ENCODE results near the gene CREB3.

The CREB3 gene

GRCh38 chr9:35732800-35733541 is 505 bp downstream of the CREB3 start:
- TF ChIP-seq, protein P1, sequence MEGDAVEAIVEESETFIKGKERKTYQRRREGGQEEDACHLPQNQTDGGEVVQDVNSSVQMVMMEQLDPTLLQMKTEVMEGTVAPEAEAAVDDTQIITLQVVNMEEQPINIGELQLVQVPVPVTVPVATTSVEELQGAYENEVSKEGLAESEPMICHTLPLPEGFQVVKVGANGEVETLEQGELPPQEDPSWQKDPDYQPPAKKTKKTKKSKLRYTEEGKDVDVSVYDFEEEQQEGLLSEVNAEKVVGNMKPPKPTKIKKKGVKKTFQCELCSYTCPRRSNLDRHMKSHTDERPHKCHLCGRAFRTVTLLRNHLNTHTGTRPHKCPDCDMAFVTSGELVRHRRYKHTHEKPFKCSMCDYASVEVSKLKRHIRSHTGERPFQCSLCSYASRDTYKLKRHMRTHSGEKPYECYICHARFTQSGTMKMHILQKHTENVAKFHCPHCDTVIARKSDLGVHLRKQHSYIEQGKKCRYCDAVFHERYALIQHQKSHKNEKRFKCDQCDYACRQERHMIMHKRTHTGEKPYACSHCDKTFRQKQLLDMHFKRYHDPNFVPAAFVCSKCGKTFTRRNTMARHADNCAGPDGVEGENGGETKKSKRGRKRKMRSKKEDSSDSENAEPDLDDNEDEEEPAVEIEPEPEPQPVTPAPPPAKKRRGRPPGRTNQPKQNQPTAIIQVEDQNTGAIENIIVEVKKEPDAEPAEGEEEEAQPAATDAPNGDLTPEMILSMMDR (IDR thresholded peaks at IDR 0.05; ENCODE audit: extremely low read depth, missing control alignments): no peak
- DNase-seq (ENCODE audit: low spot score): peak; percentile 57

DNA sequence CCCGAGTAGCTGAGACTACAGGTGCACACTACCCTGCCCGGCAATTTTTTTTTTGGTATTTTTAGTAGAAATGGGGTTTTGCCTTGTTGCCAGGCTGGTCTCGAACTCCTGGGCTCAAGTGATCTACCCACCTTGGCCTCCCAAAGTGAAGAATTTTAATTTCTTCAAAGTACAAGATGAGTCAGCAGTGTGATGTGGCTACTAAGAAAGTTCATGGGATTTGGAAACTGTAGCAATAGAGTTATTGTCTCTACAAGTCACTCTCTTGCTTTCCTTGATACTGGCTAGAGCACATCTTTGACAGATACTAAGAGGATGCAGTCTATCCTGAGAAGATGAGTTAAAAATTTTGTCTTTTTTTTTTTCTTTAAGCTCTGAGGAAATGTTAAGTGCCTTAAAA is 1.6 kb downstream of the CREB3 start:
- no peak for DNase-seq (ENCODE audit: low spot score)
- TF ChIP-seq, protein P1 (IDR thresholded peaks at IDR 0.05; ENCODE audit: extremely low read depth, missing control alignments): no peak

GRCh38 chr9:35736201-35736633 is 3.8 kb downstream of the CREB3 start:
- peak; percentile 72 for DNase-seq (ENCODE audit: low spot score)
- TF ChIP-seq, protein P1 (IDR thresholded peaks at IDR 0.05; ENCODE audit: extremely low read depth, missing control alignments): peak; percentile 82

DNA sequence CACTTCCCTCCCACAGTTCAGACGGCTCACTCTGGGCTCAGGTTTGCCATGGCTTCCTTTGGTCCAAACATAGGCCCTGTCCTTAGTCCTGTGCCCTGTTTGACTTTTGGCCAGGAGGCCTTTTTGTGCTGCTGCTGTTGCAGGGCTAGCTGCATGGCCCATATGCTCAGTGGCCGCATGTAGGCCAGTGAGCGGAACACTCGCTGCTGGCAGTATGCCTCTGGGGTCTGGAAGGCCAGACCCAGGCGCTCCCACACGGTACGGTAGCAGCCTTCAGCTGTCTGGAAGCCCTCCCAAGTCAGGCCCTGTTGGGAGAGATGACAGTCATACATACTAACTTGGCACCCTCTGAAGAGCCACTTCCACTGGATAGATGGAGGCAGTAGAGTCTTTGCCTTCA is 4.7 kb downstream of the CREB3 start:
- TF ChIP-seq, protein P1 (IDR thresholded peaks at IDR 0.05; ENCODE audit: extremely low read depth, missing control alignments): no peak
- no peak for DNase-seq (ENCODE audit: low spot score)

- DNase-seq (ENCODE audit: low spot score): no peak
- TF ChIP-seq, protein P1 (IDR thresholded peaks at IDR 0.05; ENCODE audit: extremely low read depth, missing control alignments): no peak
Measured at GRCh38 chr9:35738186-35738585, 5.7 kb downstream of the CREB3 start.

DNA sequence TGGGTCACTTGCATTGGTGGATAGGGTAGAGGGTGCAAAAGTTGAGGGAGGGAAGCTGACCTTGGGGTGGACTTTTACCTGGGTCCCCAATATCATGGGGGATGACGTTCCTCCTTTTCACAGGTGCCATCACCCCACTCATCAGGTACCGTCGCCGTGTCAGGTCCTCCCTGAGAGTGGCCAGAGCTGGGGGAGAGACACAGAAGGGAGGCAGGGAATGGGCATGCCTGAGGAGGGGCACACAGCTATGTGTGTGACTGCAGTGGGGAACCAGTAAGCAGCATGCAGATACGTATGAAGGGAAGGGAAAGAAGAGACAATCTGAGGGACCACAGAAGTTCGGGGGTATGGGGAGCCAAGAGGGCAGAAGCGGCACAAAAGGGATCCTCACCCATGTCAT is 6.5 kb downstream of the CREB3 start:
- TF ChIP-seq, protein P1 (IDR thresholded peaks at IDR 0.05; ENCODE audit: extremely low read depth, missing control alignments): no peak
- no peak for DNase-seq (ENCODE audit: low spot score)

GRCh38 chr9:35740243-35740642 is 7.8 kb downstream of the CREB3 start:
- no peak for DNase-seq (ENCODE audit: low spot score)
- TF ChIP-seq, protein P1 (IDR thresholded peaks at IDR 0.05; ENCODE audit: extremely low read depth, missing control alignments): no peak

All from GM20000 (cell line).